CMK (cell line): ENCODE measurements around the gene AP3S2.
"Not testable (repeated sequence)": the region's sequence is repeated elsewhere in the genome, so short reads cannot be mapped to it uniquely, and the experiment has no call there.

Experiments used
- DNase-seq: peaks from one replicate; pipeline ENCODE4 v3.0.0-alpha.2; 2010; ENCODE audit warnings: low read depth

The AP3S2 gene

GRCh38 chr15:89893696-89894447, at the start of gene AP3S2:
Gene AP3S2 (minus strand): TSS chr15:89893994. CDS start chr15:89893949, 45 bp downstream.
- DNase-seq, result peak; percentile 89

- no peak for DNase-seq
These were observed 46.1 kb upstream of the AP3S2 start for GRCh38 chr15:89939910-89940309.

GRCh38 chr15:89939377-89939776, 45.6 kb upstream of the AP3S2 start:
- DNase-seq, result not testable (repeated sequence)

GRCh38 chr15:89937365-89938350, 43.9 kb upstream of the AP3S2 start:
- DNase-seq, result no peak

- DNase-seq, result no peak
These were observed 43.0 kb upstream of the AP3S2 start for GRCh38 chr15:89936786-89937265.

- DNase-seq, result peak; percentile 64
These were observed 42.4 kb upstream of the AP3S2 start for GRCh38 chr15:89936051-89936785.

GRCh38 chr15:89932880-89933279, 39.1 kb upstream of the AP3S2 start:
- no peak for DNase-seq

- DNase-seq, result no peak
These were observed 34.6 kb upstream of the AP3S2 start for GRCh38 chr15:89928421-89928820.

- DNase-seq, result no peak
These were observed 32.4 kb upstream of the AP3S2 start for GRCh38 chr15:89926158-89926557.

- no peak for DNase-seq
These were observed 23.8 kb upstream of the AP3S2 start for GRCh38 chr15:89917442-89918101.

GRCh38 chr15:89916660-89917059, 22.9 kb upstream of the AP3S2 start:
- no peak for DNase-seq

GRCh38 chr15:89912674-89913396, 19.0 kb upstream of the AP3S2 start, which contains the start of gene ARPIN:
Gene ARPIN (minus strand): TSS chr15:89912952. CDS start chr15:89912835, 117 bp downstream.
- no peak for DNase-seq

GRCh38 chr15:89912145-89912673, 18.4 kb upstream of the AP3S2 start:
- no peak for DNase-seq

- DNase-seq, result no peak
These were observed 17.3 kb upstream of the AP3S2 start for GRCh38 chr15:89910891-89911626.

- DNase-seq, result no peak
These were observed 15.8 kb upstream of the AP3S2 start for GRCh38 chr15:89909611-89910010.

GRCh38 chr15:89908226-89908625, 14.4 kb upstream of the AP3S2 start:
- DNase-seq, result no peak

- DNase-seq, result no peak
These were observed 13.5 kb upstream of the AP3S2 start for GRCh38 chr15:89907289-89907688.

- DNase-seq, result no peak
These were observed 12.1 kb upstream of the AP3S2 start for GRCh38 chr15:89905846-89906378.

GRCh38 chr15:89904519-89904918, 10.7 kb upstream of the AP3S2 start:
- DNase-seq, result no peak

GRCh38 chr15:89903858-89904130, 10.0 kb upstream of the AP3S2 start:
- no peak for DNase-seq
